HG02938 (cell line): Measurements from ENCODE around the gene FXYD2.
"Not testable (repeated sequence)": the region's sequence is repeated elsewhere in the genome, so short reads cannot be mapped to it uniquely, and the experiment has no call there.

Source experiments
- ATAC-seq: cut with Tn5 transposase; IDR thresholded peaks from one replicate; pipeline ENCODE4 v1.9.1; 2021; ENCODE audit warnings: mild to moderate bottlenecking, moderate library complexity; ENCODE audit not compliant: unreplicated experiment

FXYD2 gene

GRCh38 chr11:117824571-117825537, at the start of gene FXYD2:
FXYD2 (minus strand) TSS chr11:117824744; CDS start chr11:117824678, 66 bp downstream.
- ATAC-seq, result no peak

- ATAC-seq, result no peak
Measured at GRCh38 chr11:117873828-117874125, 49.2 kb upstream of the FXYD2 start.

GRCh38 chr11:117872975-117873827, 48.7 kb upstream of the FXYD2 start:
- ATAC-seq, result no peak

- ATAC-seq, result no peak
Measured at GRCh38 chr11:117872420-117872961, 47.9 kb upstream of the FXYD2 start.

GRCh38 chr11:117871784-117872183, 47.2 kb upstream of the FXYD2 start:
- no peak for ATAC-seq

GRCh38 chr11:117871160-117871559, 46.6 kb upstream of the FXYD2 start:
- ATAC-seq, result no peak

GRCh38 chr11:117870103-117870952, 45.8 kb upstream of the FXYD2 start:
- no peak for ATAC-seq

- ATAC-seq, result no peak
Measured at GRCh38 chr11:117869604-117870003, 45.1 kb upstream of the FXYD2 start.

- no peak for ATAC-seq
Measured at GRCh38 chr11:117868815-117869561, 44.4 kb upstream of the FXYD2 start.

GRCh38 chr11:117868088-117868487, 43.5 kb upstream of the FXYD2 start:
- ATAC-seq, result no peak

GRCh38 chr11:117866526-117866925, 42.0 kb upstream of the FXYD2 start:
- no peak for ATAC-seq

- not testable (repeated sequence) for ATAC-seq
Measured at GRCh38 chr11:117865546-117865945, 41.0 kb upstream of the FXYD2 start.

- ATAC-seq, result no peak
Measured at GRCh38 chr11:117863383-117863782, 38.8 kb upstream of the FXYD2 start.

- ATAC-seq, result no peak
Measured at GRCh38 chr11:117862753-117863152, 38.2 kb upstream of the FXYD2 start.

- no peak for ATAC-seq
Measured at GRCh38 chr11:117862019-117862725, 37.6 kb upstream of the FXYD2 start.

- ATAC-seq, result no peak
Measured at GRCh38 chr11:117861151-117862018, 36.8 kb upstream of the FXYD2 start.

GRCh38 chr11:117860139-117860538, 35.6 kb upstream of the FXYD2 start:
- no peak for ATAC-seq

- ATAC-seq, result no peak
Measured at GRCh38 chr11:117859488-117860112, 35.1 kb upstream of the FXYD2 start.
